ENCODE measurements around the gene SPIB.

SPIB gene

DNA sequence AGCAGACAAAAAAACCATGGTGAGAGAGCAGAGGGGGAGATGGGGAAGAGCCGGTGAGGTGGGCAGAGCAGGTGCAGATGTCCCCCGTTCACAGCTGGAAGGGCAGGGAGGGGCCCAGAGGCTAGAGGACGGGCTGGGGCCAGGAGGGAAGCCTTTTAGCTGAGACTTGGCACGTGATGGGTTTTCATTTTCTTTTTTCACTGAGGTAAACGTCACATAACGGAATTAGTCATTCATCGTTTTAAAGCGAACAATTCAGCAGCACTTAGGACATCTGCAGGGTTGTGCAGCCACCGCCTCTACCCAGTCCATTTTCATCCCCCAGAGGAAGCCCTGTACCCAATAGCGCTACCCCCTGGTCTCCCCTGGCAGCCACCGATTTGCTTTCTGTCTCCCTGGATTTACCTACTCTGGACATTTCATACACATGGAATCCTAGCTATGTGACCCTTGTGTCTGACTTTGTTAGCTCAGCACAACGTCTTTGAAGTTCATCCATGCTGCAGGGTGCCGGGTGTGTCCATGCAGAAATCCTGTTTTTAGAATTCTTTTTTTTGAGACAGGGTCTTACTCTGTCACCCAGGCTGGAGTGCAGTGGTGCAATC is 41.5 kb downstream of the SPIB start:
- ATAC-seq = peak; percentile 46
- TF ChIP-seq RARB (CRISPR knock-in tag; IDR thresholded peaks at IDR 0.05) (no peak), CSDC2 (CRISPR knock-in tag; IDR thresholded peaks at IDR 0.05) (no peak), GLIS3 (CRISPR knock-in tag; IDR thresholded peaks at IDR 0.05) (no peak), ARNTL (CRISPR knock-in tag; IDR thresholded peaks at IDR 0.05; ENCODE audit: borderline replicate concordance, low read depth) (no peak), ZNF8 (CRISPR knock-in tag; IDR thresholded peaks at IDR 0.05) (no peak), ESRRG (CRISPR knock-in tag; IDR thresholded peaks at IDR 0.05) (no peak), SNAI2 (CRISPR knock-in tag; IDR thresholded peaks at IDR 0.05) (no peak), TOX (CRISPR knock-in tag; IDR thresholded peaks at IDR 0.05; ENCODE audit: borderline replicate concordance) (no peak), ZFP3 (CRISPR knock-in tag; IDR thresholded peaks at IDR 0.05) (no peak), BACH2 (CRISPR knock-in tag; IDR thresholded peaks at IDR 0.05; ENCODE audit: borderline replicate concordance) (no peak), ZNF70 (CRISPR knock-in tag; IDR thresholded peaks at IDR 0.05) (no peak), ZFP30 (CRISPR knock-in tag; IDR thresholded peaks at IDR 0.05) (no peak)
- TF ChIP-seq, protein P1, sequence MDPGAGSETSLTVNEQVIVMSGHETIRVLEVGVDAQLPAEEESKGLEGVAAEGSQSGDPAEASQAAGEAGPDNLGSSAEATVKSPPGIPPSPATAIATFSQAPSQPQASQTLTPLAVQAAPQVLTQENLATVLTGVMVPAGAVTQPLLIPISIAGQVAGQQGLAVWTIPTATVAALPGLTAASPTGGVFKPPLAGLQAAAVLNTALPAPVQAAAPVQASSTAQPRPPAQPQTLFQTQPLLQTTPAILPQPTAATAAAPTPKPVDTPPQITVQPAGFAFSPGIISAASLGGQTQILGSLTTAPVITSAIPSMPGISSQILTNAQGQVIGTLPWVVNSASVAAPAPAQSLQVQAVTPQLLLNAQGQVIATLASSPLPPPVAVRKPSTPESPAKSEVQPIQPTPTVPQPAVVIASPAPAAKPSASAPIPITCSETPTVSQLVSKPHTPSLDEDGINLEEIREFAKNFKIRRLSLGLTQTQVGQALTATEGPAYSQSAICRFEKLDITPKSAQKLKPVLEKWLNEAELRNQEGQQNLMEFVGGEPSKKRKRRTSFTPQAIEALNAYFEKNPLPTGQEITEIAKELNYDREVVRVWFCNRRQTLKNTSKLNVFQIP (CRISPR knock-in tag; IDR thresholded peaks at IDR 0.05; ENCODE audit: borderline replicate concordance, low read depth) = no peak
- TF ChIP-seq, protein P2, sequence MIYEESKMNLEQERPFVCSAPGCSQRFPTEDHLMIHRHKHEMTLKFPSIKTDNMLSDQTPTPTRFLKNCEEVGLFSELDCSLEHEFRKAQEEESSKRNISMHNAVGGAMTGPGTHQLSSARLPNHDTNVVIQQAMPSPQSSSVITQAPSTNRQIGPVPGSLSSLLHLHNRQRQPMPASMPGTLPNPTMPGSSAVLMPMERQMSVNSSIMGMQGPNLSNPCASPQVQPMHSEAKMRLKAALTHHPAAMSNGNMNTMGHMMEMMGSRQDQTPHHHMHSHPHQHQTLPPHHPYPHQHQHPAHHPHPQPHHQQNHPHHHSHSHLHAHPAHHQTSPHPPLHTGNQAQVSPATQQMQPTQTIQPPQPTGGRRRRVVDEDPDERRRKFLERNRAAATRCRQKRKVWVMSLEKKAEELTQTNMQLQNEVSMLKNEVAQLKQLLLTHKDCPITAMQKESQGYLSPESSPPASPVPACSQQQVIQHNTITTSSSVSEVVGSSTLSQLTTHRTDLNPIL (CRISPR knock-in tag; IDR thresholded peaks at IDR 0.05; ENCODE audit: low read depth) = no peak
- TF ChIP-seq, protein P3, sequence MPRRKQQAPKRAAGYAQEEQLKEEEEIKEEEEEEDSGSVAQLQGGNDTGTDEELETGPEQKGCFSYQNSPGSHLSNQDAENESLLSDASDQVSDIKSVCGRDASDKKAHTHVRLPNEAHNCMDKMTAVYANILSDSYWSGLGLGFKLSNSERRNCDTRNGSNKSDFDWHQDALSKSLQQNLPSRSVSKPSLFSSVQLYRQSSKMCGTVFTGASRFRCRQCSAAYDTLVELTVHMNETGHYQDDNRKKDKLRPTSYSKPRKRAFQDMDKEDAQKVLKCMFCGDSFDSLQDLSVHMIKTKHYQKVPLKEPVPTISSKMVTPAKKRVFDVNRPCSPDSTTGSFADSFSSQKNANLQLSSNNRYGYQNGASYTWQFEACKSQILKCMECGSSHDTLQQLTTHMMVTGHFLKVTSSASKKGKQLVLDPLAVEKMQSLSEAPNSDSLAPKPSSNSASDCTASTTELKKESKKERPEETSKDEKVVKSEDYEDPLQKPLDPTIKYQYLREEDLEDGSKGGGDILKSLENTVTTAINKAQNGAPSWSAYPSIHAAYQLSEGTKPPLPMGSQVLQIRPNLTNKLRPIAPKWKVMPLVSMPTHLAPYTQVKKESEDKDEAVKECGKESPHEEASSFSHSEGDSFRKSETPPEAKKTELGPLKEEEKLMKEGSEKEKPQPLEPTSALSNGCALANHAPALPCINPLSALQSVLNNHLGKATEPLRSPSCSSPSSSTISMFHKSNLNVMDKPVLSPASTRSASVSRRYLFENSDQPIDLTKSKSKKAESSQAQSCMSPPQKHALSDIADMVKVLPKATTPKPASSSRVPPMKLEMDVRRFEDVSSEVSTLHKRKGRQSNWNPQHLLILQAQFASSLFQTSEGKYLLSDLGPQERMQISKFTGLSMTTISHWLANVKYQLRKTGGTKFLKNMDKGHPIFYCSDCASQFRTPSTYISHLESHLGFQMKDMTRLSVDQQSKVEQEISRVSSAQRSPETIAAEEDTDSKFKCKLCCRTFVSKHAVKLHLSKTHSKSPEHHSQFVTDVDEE (CRISPR knock-in tag; IDR thresholded peaks at IDR 0.05) = no peak
- TF ChIP-seq, protein P4, sequence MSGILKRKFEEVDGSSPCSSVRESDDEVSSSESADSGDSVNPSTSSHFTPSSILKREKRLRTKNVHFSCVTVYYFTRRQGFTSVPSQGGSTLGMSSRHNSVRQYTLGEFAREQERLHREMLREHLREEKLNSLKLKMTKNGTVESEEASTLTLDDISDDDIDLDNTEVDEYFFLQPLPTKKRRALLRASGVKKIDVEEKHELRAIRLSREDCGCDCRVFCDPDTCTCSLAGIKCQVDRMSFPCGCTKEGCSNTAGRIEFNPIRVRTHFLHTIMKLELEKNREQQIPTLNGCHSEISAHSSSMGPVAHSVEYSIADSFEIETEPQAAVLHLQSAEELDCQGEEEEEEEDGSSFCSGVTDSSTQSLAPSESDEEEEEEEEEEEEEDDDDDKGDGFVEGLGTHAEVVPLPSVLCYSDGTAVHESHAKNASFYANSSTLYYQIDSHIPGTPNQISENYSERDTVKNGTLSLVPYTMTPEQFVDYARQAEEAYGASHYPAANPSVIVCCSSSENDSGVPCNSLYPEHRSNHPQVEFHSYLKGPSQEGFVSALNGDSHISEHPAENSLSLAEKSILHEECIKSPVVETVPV (CRISPR knock-in tag; IDR thresholded peaks at IDR 0.05) = no peak
- TF ChIP-seq, protein P5, sequence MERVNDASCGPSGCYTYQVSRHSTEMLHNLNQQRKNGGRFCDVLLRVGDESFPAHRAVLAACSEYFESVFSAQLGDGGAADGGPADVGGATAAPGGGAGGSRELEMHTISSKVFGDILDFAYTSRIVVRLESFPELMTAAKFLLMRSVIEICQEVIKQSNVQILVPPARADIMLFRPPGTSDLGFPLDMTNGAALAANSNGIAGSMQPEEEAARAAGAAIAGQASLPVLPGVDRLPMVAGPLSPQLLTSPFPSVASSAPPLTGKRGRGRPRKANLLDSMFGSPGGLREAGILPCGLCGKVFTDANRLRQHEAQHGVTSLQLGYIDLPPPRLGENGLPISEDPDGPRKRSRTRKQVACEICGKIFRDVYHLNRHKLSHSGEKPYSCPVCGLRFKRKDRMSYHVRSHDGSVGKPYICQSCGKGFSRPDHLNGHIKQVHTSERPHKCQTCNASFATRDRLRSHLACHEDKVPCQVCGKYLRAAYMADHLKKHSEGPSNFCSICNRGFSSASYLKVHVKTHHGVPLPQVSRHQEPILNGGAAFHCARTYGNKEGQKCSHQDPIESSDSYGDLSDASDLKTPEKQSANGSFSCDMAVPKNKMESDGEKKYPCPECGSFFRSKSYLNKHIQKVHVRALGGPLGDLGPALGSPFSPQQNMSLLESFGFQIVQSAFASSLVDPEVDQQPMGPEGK (CRISPR knock-in tag; IDR thresholded peaks at IDR 0.05; ENCODE audit: borderline replicate concordance) = no peak

DNA sequence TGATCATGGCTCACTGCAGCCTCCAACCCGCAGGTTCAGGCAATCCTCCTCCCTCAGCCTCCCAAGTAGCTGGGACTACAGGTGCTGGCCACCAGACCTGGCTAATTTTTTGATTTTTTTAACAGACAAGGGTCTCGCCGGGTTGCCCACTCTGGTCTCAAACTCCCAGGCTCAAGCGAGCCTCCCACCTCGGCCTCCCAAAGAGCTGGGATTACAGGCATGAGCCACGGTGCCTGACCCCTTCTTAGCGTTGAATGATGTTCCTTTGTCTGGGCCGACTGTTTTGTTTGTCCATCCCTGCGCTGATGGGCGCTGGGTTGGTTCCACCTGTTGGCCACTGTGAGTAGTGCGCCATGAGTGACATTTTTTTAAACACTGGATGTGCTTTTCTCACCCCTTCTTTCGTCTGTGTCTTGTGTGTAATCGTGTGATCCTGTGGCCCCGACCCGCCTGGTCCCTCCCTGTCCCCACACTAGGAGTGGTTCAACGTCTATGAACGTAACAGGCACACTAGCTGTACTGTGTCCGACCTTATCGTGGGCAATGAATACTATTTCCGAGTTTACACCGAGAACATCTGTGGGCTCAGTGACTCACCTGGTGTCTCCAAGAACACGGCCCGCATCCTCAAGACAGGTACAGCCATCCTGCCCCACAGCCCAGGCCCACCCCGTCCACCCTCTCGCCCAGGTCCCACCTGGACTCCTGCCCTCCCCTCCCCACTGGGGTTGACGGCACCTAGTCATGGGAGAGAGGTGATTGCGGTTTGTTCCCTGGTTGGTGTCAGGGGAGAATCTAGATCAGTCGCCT is 42.5 kb downstream of the SPIB start:
- ATAC-seq = peak; percentile 94
- TF ChIP-seq BACH2 (CRISPR knock-in tag; IDR thresholded peaks at IDR 0.05; ENCODE audit: borderline replicate concordance) (no peak), SNAI2 (CRISPR knock-in tag; IDR thresholded peaks at IDR 0.05) (no peak), PPARA (CRISPR knock-in tag; IDR thresholded peaks at IDR 0.05; ENCODE audit: borderline replicate concordance) (no peak), OSR1 (CRISPR knock-in tag; IDR thresholded peaks at IDR 0.05) (no peak), GLIS3 (CRISPR knock-in tag; IDR thresholded peaks at IDR 0.05) (no peak), ZFP3 (CRISPR knock-in tag; IDR thresholded peaks at IDR 0.05) (no peak), RARB (CRISPR knock-in tag; IDR thresholded peaks at IDR 0.05) (no peak), TOX (CRISPR knock-in tag; IDR thresholded peaks at IDR 0.05; ENCODE audit: borderline replicate concordance) (no peak), CSDC2 (CRISPR knock-in tag; IDR thresholded peaks at IDR 0.05) (no peak)
- TF ChIP-seq, protein P3 (CRISPR knock-in tag; IDR thresholded peaks at IDR 0.05) = no peak
- TF ChIP-seq, protein P4 (CRISPR knock-in tag; IDR thresholded peaks at IDR 0.05) = no peak
- TF ChIP-seq, protein P2 (CRISPR knock-in tag; IDR thresholded peaks at IDR 0.05; ENCODE audit: low read depth) = no peak
- TF ChIP-seq, protein P1 (CRISPR knock-in tag; IDR thresholded peaks at IDR 0.05; ENCODE audit: borderline replicate concordance, low read depth) = no peak
